Activated CD4-positive, alpha-beta memory T cell treated with anti-CD3 and anti-CD28 coated beads for 36 hours (primary cell): Measurements from ENCODE around the gene ZNF791. TPM values are rescaled to one million over a fixed set of nuclear protein-coding genes. Genes with fewer than 3 reads are reported as not detected.

Experiments
- total RNA-seq, 2 experiments: library from RNA; stranded (reverse); gene quantifications; one replicate each; pipeline ENCODE4 v1.2.3, GENCODE V29; 2021

ZNF791 gene
- total RNA-seq, 2 experiments from 2014 or later: 18.2 to 19.1 TPM

Other genes with a start within 250 kb of the ZNF791 start
- gene ZNF442, start 245.2 kb upstream of the ZNF791 start, total RNA-seq: 1 to 10 TPM; 2.3 TPM
- gene ZNF799, start 209.6 kb upstream of the ZNF791 start, total RNA-seq: 1 to 10 TPM; 4.2 to 4.7 TPM
- 1 to 10 TPM; 5.1 to 5.3 TPM for gene ZNF443, start 169.9 kb upstream of the ZNF791 start, total RNA-seq
- gene ZNF709, start 126.1 kb upstream of the ZNF791 start, total RNA-seq: 1 to 10 TPM; 1.5 to 2.4 TPM
- 1 to 10 TPM; 6.5 to 7.0 TPM for gene ZNF564, start 59.4 kb upstream of the ZNF791 start, total RNA-seq
- 1 to 10 TPM; 6.9 to 7.0 TPM for gene ZNF490, start 107 bp upstream of the ZNF791 start, total RNA-seq
- 100 to 1,000 TPM; 123 to 127 TPM for gene MAN2B1, start 55.8 kb downstream of the ZNF791 start, total RNA-seq
- gene WDR83, start 55.9 kb downstream of the ZNF791 start, total RNA-seq: 10 to 100 TPM; 17.1 to 17.8 TPM
- gene DHPS, start 71.0 kb downstream of the ZNF791 start, total RNA-seq: 100 to 1,000 TPM; 126 to 127 TPM
- gene GNG14, start 77.1 kb downstream of the ZNF791 start, total RNA-seq: not detected
- gene FBXW9, start 85.7 kb downstream of the ZNF791 start, total RNA-seq: 1 to 10 TPM; 6.6 to 7.0 TPM
- 10 to 100 TPM; 65.2 to 76.4 TPM for gene TNPO2, start 113.0 kb downstream of the ZNF791 start, total RNA-seq
- gene TRIR, start 123.8 kb downstream of the ZNF791 start, total RNA-seq: 100 to 1,000 TPM; 167 to 182 TPM
- 10 to 100 TPM; 54.2 TPM for gene GET3, start 126.6 kb downstream of the ZNF791 start, total RNA-seq
- not detected for gene BEST2, start 140.9 kb downstream of the ZNF791 start, total RNA-seq
- gene HOOK2, start 164.6 kb downstream of the ZNF791 start, total RNA-seq: 10 to 100 TPM; 20.2 to 22.2 TPM
- gene JUNB, start 180.6 kb downstream of the ZNF791 start, total RNA-seq: 100 to 1,000 TPM; 409 to 411 TPM
- gene PRDX2, start 190.9 kb downstream of the ZNF791 start, total RNA-seq: 100 to 1,000 TPM; 253 to 258 TPM
- 10 to 100 TPM; 42.4 to 44.6 TPM for gene THSD8, start 191.1 kb downstream of the ZNF791 start, total RNA-seq
- 10 to 100 TPM; 61.9 to 66.8 TPM for gene RNASEH2A, start 195.7 kb downstream of the ZNF791 start, total RNA-seq
- not detected for gene RTBDN, start 223.7 kb downstream of the ZNF791 start, total RNA-seq
- 1 to 10 TPM; 1.7 to 2.3 TPM for gene MAST1, start 227.6 kb downstream of the ZNF791 start, total RNA-seq